OCI-LY1 (cell line): ENCODE data around the gene RPS6KA2.

Source experiments
- CTCF ChIP-seq: fragments of 200-600 bp; sonication (generic), shearing (Covaris generic); IDR thresholded peaks from 2 replicates; pipeline ENCODE4 v1.5.1; 2017; ENCODE audit warnings: mild to moderate bottlenecking, antibody characterized with exemption, low read length, moderate library complexity, mixed read lengths
- EZH2 ChIP-seq: fragments of 200-600 bp; sonication (generic), shearing (Covaris generic); IDR thresholded peaks from 2 replicates; pipeline ENCODE4 v1.8.0; 2017; ENCODE audit warnings: borderline replicate concordance, mixed run types, mild to moderate bottlenecking, antibody characterized with exemption, low read length, moderate library complexity, mixed read lengths

- no peak for TF ChIP-seq CTCF
- no peak for TF ChIP-seq EZH2
Observed at GRCh38 chr6:166405386-166405785, 221.7 kb downstream of the RPS6KA2 start.
